KG1 (cell line): ENCODE results near the gene SYDE1.
"Not testable (repeated sequence)": the region's sequence is repeated elsewhere in the genome, so short reads cannot be mapped to it uniquely, and the experiment has no call there.

Experiments used
- DNase-seq: peaks from one replicate; lab custom pipeline; 2025; lab: John Stamatoyannopoulos, UW

The SYDE1 gene

GRCh38 chr19:15107061-15108010 is at the start of gene SYDE1:
Gene SYDE1, plus strand, starts transcription at chr19:15107401. Its CDS starts 33 bp downstream, at chr19:15107434.
- no peak for DNase-seq

- no peak for DNase-seq
Observed at GRCh38 chr19:15062036-15062435, 45.2 kb upstream of the SYDE1 start.

GRCh38 chr19:15070386-15070785 is 36.8 kb upstream of the SYDE1 start:
- DNase-seq = not testable (repeated sequence)

- no peak for DNase-seq
Observed at GRCh38 chr19:15072930-15073647, 34.1 kb upstream of the SYDE1 start.

- DNase-seq = no peak
Observed at GRCh38 chr19:15074371-15074770, 32.8 kb upstream of the SYDE1 start.

GRCh38 chr19:15075806-15076205 is 31.4 kb upstream of the SYDE1 start:
- no peak for DNase-seq

- not testable (repeated sequence) for DNase-seq
Observed at GRCh38 chr19:15080002-15080401, 27.2 kb upstream of the SYDE1 start.

GRCh38 chr19:15081911-15082310 is 25.3 kb upstream of the SYDE1 start, which contains the start of gene OR1I1:
Gene OR1I1, plus strand, starts transcription at chr19:15082211. Its CDS starts 4,855 bp downstream, at chr19:15087066.
- no peak for DNase-seq

GRCh38 chr19:15087182-15087581 is 20.0 kb upstream of the SYDE1 start:
- DNase-seq = no peak

- DNase-seq = peak; percentile 62
Observed at GRCh38 chr19:15091918-15092753, 15.1 kb upstream of the SYDE1 start.

- DNase-seq = no peak
Observed at GRCh38 chr19:15093001-15093400, 14.2 kb upstream of the SYDE1 start.

GRCh38 chr19:15096223-15096622 is 11.0 kb upstream of the SYDE1 start:
- DNase-seq = no peak

GRCh38 chr19:15097980-15098379 is 9.2 kb upstream of the SYDE1 start:
- DNase-seq = not testable (repeated sequence)

- no peak for DNase-seq
Observed at GRCh38 chr19:15098460-15098859, 8.7 kb upstream of the SYDE1 start.

- DNase-seq = no peak
Observed at GRCh38 chr19:15099017-15099582, 8.1 kb upstream of the SYDE1 start.

- peak; percentile 15 for DNase-seq
Observed at GRCh38 chr19:15101479-15102082, 5.6 kb upstream of the SYDE1 start.

- DNase-seq = no peak
Observed at GRCh38 chr19:15104003-15104402, 3.2 kb upstream of the SYDE1 start.

GRCh38 chr19:15104411-15104810 is 2.8 kb upstream of the SYDE1 start:
- DNase-seq = no peak

GRCh38 chr19:15105044-15105443 is 2.2 kb upstream of the SYDE1 start:
- DNase-seq = no peak

GRCh38 chr19:15108145-15108844 is 1.1 kb downstream of the SYDE1 start:
- no peak for DNase-seq
